ENCODE measurements around the gene CDADC1. TPM values are rescaled to one million over a fixed set of nuclear protein-coding genes. Genes with fewer than 3 reads are reported as not detected.

The CDADC1 gene
- total and polyA plus RNA-seq, 5 experiments from 2014 or later, result 7.8 to 13.3 (median 8.9) TPM

- Mint-ChIP-seq H3K27me3 (no peaks in the 10 kb centered on the region), H3K4me3 (no peak overlapping the region), H3K36me3 (peaks cover 0 to 2% (median 2%) of the 10 kb centered on the region in 3 donors), H3K4me1 (peaks cover 13 to 32% (median 27%) of the 10 kb centered on the region in 4 donors), H3K27ac (no peak overlapping the region), H3K9me3 (no peaks in the 10 kb centered on the region)
- DNase-seq, result no peak
- POLR2A ChIA-PET, result no interaction called here
- ATAC-seq, result no peak
Measured at GRCh38 chr13:49245101-49245500, 2.6 kb upstream of the CDADC1 start.

GRCh38 chr13:49246850-49247642 lies 679 bp upstream of the CDADC1 start:
- POLR2A ChIA-PET, result interaction anchor here (0.6 to 2.7 kb wide), 7 partner anchors 12 to 444 kb away, joined by 3 to 16 read pairs (median 3); partner anchors contain the start of gene EBPL
- Mint-ChIP-seq H3K27ac (peak overlapping the region; percentile 95 to 99 (median 97)), H3K4me1 (peaks cover 17 to 49% (median 37%) of the 10 kb centered on the region in 4 donors), H3K9me3 (no peaks in the 10 kb centered on the region), H3K4me3 (peak overlapping the region; percentile 96 to 99 (median 98)), H3K27me3 (no peaks in the 10 kb centered on the region), H3K36me3 (peaks cover 0 to 11% (median 2%) of the 10 kb centered on the region in 3 donors)
- DNase-seq (no peak), ATAC-seq (peak in 1 of 2 donors; percentile 20)

DNA sequence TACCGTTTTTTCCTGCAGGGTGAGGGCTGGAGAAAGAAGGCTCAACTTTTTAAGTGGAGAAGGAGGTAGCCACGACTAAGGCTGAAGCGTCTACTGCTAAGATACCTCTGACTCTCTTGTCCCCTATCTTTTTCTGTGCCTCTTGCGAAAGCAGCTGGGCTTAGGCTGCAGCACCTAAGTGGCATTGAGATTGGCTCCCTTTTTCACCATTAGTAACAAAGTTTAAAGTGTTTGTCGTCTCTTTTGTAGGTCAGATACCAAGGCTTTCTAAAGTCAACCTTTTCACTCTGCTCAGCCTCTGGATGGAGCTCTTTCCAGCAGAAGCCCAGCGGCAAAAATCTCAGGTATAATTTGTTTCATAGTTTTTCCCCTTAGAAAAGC lies 887 bp downstream of the CDADC1 start:
- no peaks in the 10 kb centered on the region for H3K27me3 Mint-ChIP-seq
- H3K9me3 Mint-ChIP-seq, result no peaks in the 10 kb centered on the region
- ATAC-seq (peak in 1 of 2 donors; percentile 40), DNase-seq (peak in 1 of 10 donors; percentile 30)
- peaks cover 0 to 13% (median 0%) of the 10 kb centered on the region in 3 donors for H3K36me3 Mint-ChIP-seq
- POLR2A ChIA-PET, result interaction anchor here (0.7 to 2.7 kb wide), 6 partner anchors 8 to 442 kb away, joined by 3 to 16 read pairs (median 4); partner anchors contain the start of genes CAB39L, EBPL and SETDB2
- peak overlapping the region; percentile 95 to 99 (median 97) for H3K27ac Mint-ChIP-seq
- peak overlapping the region; percentile 96 to 99 (median 98) for H3K4me3 Mint-ChIP-seq
- H3K4me1 Mint-ChIP-seq, result peaks cover 21 to 61% (median 46%) of the 10 kb centered on the region in 4 donors

GRCh38 chr13:49251326-49251725 lies 3.6 kb downstream of the CDADC1 start:
- H3K36me3 Mint-ChIP-seq, result peaks cover 5 to 35% (median 11%) of the 10 kb centered on the region in 3 donors
- H3K4me3 Mint-ChIP-seq, result peak overlapping the region in 1 of 10 donors; percentile 24
- POLR2A ChIA-PET, result no interaction called here
- no peak for ATAC-seq
- H3K9me3 Mint-ChIP-seq, result no peaks in the 10 kb centered on the region
- peak overlapping the region in 4 of 10 donors; percentile 7 to 68 (median 52) for H3K27ac Mint-ChIP-seq
- H3K4me1 Mint-ChIP-seq, result peaks cover 21 to 76% (median 60%) of the 10 kb centered on the region in 4 donors
- no peaks in the 10 kb centered on the region for H3K27me3 Mint-ChIP-seq
- DNase-seq, result no peak

GRCh38 chr13:49253310-49253709 lies 5.6 kb downstream of the CDADC1 start:
- H3K4me1 Mint-ChIP-seq, result peaks cover 13 to 73% (median 59%) of the 10 kb centered on the region in 4 donors
- DNase-seq, result no peak
- H3K27ac Mint-ChIP-seq, result peak overlapping the region in 7 of 10 donors; percentile 2 to 70 (median 44)
- no peaks in the 10 kb centered on the region for H3K27me3 Mint-ChIP-seq
- no peaks in the 10 kb centered on the region for H3K9me3 Mint-ChIP-seq
- no peak for ATAC-seq
- H3K36me3 Mint-ChIP-seq, result peaks cover 5 to 40% (median 15%) of the 10 kb centered on the region in 3 donors
- peak overlapping the region in 1 of 10 donors; percentile 30 for H3K4me3 Mint-ChIP-seq
- POLR2A ChIA-PET, result no interaction called here

DNA sequence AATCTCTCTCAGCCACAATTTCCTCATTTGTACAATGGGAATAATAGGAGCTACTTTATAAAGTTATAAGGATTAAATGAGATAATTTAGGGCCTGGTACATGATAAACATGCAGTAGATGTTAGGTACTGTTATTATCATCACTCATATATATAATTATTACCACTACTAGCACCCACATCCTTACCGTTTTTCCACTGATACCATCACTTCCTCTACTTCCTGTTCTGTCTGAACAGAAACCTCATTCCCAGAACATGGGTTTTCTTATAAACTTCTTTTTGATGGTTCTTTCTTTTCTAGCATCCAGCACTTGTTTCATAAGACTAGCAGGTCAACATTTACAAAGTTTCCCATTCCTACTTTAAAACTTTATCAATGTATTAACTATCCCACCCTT lies 6.3 kb downstream of the CDADC1 start:
- Mint-ChIP-seq H3K36me3 (peaks cover 5 to 40% (median 15%) of the 10 kb centered on the region in 3 donors), H3K9me3 (no peaks in the 10 kb centered on the region), H3K27me3 (no peaks in the 10 kb centered on the region), H3K27ac (peak overlapping the region in 7 of 10 donors; percentile 25 to 67 (median 35)), H3K4me3 (no peak overlapping the region), H3K4me1 (peaks cover 10 to 71% (median 56%) of the 10 kb centered on the region in 4 donors)
- ATAC-seq, result no peak
- POLR2A ChIA-PET, result no interaction called here
- no peak for DNase-seq

DNA sequence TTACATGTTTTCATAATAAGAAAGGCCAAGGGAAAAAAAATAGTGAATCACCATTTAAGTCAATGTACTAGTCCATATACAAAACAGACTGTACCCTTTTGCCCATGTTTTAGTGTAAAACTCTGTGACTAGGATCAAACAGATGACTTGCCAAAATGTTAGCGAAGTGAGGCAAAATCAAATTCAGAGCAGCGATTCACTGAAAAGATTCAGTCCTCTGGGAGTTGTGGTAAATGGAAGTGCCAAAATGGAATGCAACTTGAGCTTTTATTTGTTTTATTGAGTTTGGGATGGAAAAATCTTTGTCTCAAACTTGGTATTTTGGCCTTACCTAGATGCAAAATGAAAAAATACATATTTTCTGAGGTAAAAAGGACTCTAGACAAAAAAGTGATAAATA lies 9.1 kb downstream of the CDADC1 start:
- no peak for ATAC-seq
- peak overlapping the region in 7 of 10 donors; percentile 3 to 91 (median 86) for H3K4me3 Mint-ChIP-seq
- H3K4me1 Mint-ChIP-seq, result peaks cover 5 to 46% (median 37%) of the 10 kb centered on the region in 4 donors
- H3K36me3 Mint-ChIP-seq, result peaks cover 14 to 54% (median 29%) of the 10 kb centered on the region in 3 donors
- no peak for DNase-seq
- no peaks in the 10 kb centered on the region for H3K9me3 Mint-ChIP-seq
- H3K27ac Mint-ChIP-seq, result peak overlapping the region in 6 of 10 donors; percentile 14 to 94 (median 90)
- no peaks in the 10 kb centered on the region for H3K27me3 Mint-ChIP-seq
- POLR2A ChIA-PET, result interaction anchor here (0.7 kb wide), 1 partner anchor 8 kb away, joined by 3 read pairs; no protein-coding TSS in a partner anchor

GRCh38 chr13:49258089-49258796 lies 10.5 kb downstream of the CDADC1 start:
- POLR2A ChIA-PET, result interaction anchor here (0.9 to 2.9 kb wide), 3 partner anchors 10 to 370 kb away, joined by 3 to 16 read pairs (median 3); partner anchors contain the start of genes ARL11, CDADC1 and SETDB2
- Mint-ChIP-seq H3K4me1 (peaks cover 2 to 33% (median 29%) of the 10 kb centered on the region in 4 donors), H3K27ac (peak overlapping the region; percentile 84 to 95 (median 92)), H3K36me3 (peaks cover 14 to 57% (median 29%) of the 10 kb centered on the region in 3 donors), H3K9me3 (no peaks in the 10 kb centered on the region), H3K4me3 (peak overlapping the region; percentile 74 to 91 (median 86)), H3K27me3 (no peaks in the 10 kb centered on the region)
- ATAC-seq (peak; percentile 56 to 70), DNase-seq (peak in 3 of 10 donors; percentile 24 to 35 (median 33))

- H3K27me3 Mint-ChIP-seq, result no peaks in the 10 kb centered on the region
- DNase-seq, result no peak
- ATAC-seq, result no peak
- POLR2A ChIA-PET, result interaction anchor here (2.9 kb wide), 1 partner anchor 11 kb away, joined by 16 read pairs; the partner anchor contains the start of gene CDADC1
- no peak overlapping the region for H3K4me3 Mint-ChIP-seq
- H3K9me3 Mint-ChIP-seq, result no peaks in the 10 kb centered on the region
- peak overlapping the region in 4 of 10 donors; percentile 19 to 74 (median 42) for H3K27ac Mint-ChIP-seq
- H3K4me1 Mint-ChIP-seq, result peaks cover 0 to 25% (median 18%) of the 10 kb centered on the region in 4 donors
- H3K36me3 Mint-ChIP-seq, result peaks cover 14 to 54% (median 32%) of the 10 kb centered on the region in 3 donors
Measured at GRCh38 chr13:49259586-49259985, 11.9 kb downstream of the CDADC1 start.

DNA sequence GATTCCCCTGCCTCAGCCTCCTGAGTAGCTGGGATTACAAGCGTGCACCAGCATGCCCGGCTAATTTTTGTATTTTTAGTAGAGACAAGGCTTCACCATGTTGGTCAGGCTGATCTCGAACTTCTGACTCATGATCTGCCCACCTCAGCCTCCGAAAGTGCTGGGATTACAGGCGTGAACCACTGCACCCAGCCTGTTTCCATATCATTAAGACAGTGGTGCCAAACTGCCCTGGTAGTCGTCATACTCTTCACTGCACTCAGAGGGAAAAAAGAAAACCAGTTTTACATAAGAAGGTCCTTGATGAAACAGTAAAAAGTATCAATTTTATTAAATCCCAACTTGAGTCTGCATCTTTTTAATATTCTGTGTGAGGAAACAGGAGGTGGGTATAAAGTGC lies 14.9 kb downstream of the CDADC1 start:
- ATAC-seq, result no peak
- H3K9me3 Mint-ChIP-seq, result no peaks in the 10 kb centered on the region
- POLR2A ChIA-PET, result no interaction called here
- peaks cover 12 to 47% (median 19%) of the 10 kb centered on the region in 3 donors for H3K36me3 Mint-ChIP-seq
- H3K4me3 Mint-ChIP-seq, result no peak overlapping the region
- no peaks in the 10 kb centered on the region for H3K27me3 Mint-ChIP-seq
- H3K4me1 Mint-ChIP-seq, result peaks cover 0 to 11% (median 7%) of the 10 kb centered on the region in 4 donors
- no peak overlapping the region for H3K27ac Mint-ChIP-seq
- no peak for DNase-seq

DNA sequence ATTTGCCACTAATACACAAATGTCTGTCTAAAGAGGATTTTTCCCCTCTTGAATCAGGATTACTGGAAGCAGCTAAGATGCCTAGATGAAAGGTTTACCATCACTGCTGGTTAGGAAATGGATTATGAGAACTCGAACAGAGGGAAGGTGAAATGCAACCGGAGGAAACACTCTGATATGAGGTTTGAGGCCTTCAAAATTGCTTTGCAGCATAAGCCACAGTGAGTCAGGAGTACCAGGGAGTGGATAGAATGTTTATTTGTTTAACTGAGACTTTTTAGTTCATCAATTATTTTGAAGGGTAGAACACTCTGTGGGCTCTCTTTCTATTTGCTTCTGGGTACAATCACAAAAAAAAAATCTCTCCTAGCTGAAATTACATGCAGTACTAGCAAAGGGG lies 18.1 kb downstream of the CDADC1 start:
- Mint-ChIP-seq H3K27me3 (no peaks in the 10 kb centered on the region), H3K27ac (peak overlapping the region in 1 of 10 donors; percentile 62), H3K4me3 (no peak overlapping the region), H3K9me3 (no peaks in the 10 kb centered on the region), H3K4me1 (peaks cover 0 to 1% (median 0%) of the 10 kb centered on the region in 4 donors), H3K36me3 (peaks cover 10 to 51% (median 14%) of the 10 kb centered on the region in 3 donors)
- ATAC-seq (no peak), DNase-seq (no peak)
- POLR2A ChIA-PET, result no interaction called here

DNA sequence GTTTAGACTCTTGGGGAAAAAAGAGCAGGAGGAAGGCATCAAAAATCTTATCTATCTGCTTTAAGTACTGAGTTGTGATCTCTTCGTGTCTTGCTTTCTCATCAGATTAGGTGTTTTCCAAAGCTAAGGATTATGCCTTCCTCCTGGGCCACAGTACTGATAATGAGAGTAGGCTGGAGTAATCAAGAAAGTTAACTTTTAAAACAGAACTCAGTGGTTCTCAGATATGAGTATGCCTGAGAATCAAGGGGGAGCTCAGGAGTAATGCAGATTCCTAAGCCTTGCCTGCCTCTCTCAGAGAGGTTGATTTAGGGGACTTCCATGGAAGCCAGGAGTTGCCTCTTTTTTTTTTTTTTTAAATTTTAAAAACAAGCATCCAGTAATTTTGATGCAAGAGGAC lies 23.5 kb downstream of the CDADC1 start:
- H3K36me3 Mint-ChIP-seq, result peaks cover 0 to 31% (median 6%) of the 10 kb centered on the region in 3 donors
- H3K27ac Mint-ChIP-seq, result peak overlapping the region in 1 of 10 donors; percentile 66
- no peak overlapping the region for H3K4me3 Mint-ChIP-seq
- peaks cover 0 to 1% (median 0%) of the 10 kb centered on the region in 4 donors for H3K4me1 Mint-ChIP-seq
- no peaks in the 10 kb centered on the region for H3K27me3 Mint-ChIP-seq
- H3K9me3 Mint-ChIP-seq, result no peaks in the 10 kb centered on the region
- POLR2A ChIA-PET, result interaction anchor here (0.7 to 0.8 kb wide), 2 partner anchors 10 to 812 kb away, joined by 3 to 4 read pairs; no protein-coding TSS in a partner anchor
- DNase-seq (no peak), ATAC-seq (no peak)

Measured in naive thymus-derived CD8-positive, alpha-beta T cell (primary cell).